Muscle of leg (tissue), 11 donors: ENCODE measurements around the gene GPR160. TPM values are rescaled to one million over a fixed set of nuclear protein-coding genes. Genes with fewer than 3 reads are reported as not detected.

Experiments
- DNase-seq: peaks from one replicate; pipeline ENCODE4 v3.0.0; 2013
- H3K27ac ChIP-seq: one replicate; pipeline ENCODE4 v1.5.1; 2013; ENCODE audit warnings: mild to moderate bottlenecking, low read length, control low read depth
- H3K27me3 ChIP-seq: one replicate; pipeline ENCODE4 v1.6.1; 2013; ENCODE audit warnings: low read length; ENCODE audit not compliant: control insufficient read depth, insufficient read depth
- H3K36me3 ChIP-seq: one replicate; pipeline ENCODE4 v1.6.1; 2013; ENCODE audit warnings: low read length; ENCODE audit not compliant: control insufficient read depth, insufficient read depth
- H3K4me1 ChIP-seq: one replicate; pipeline ENCODE4 v1.6.1; 2013; ENCODE audit warnings: low read length; ENCODE audit not compliant: control insufficient read depth, insufficient read depth
- H3K4me3 ChIP-seq: one replicate; pipeline ENCODE4 v1.5.1; 2013; ENCODE audit warnings: low read length, control low read depth
- H3K9me3 ChIP-seq: replicated peaks from 2 replicates; pipeline ENCODE4 v1.6.1; 2013; ENCODE audit warnings: low read depth, low read length; ENCODE audit not compliant: control insufficient read depth
- WGBS: methylation state at CpG from one replicate; pipeline ENCODE4 v1.1.5; 2013; ENCODE audit warnings: missing lambda C conversion rate; ENCODE audit not compliant: insufficient coverage; 5-methylcytosine and 5-hydroxymethylcytosine counted together
- polyA plus RNA-seq, 8 donors: library from polyadenylated mRNA; unstranded; fragments of 120-200 nt; gene quantifications; one replicate each; pipeline versions ENCODE4 v1.2.1 to v1.2.3, GENCODE V29; 2013; ENCODE audit warnings: inconsistent platforms in 1 of 8, low replicate concordance in 1 of 8; ENCODE audit not compliant: insufficient read length in 8 of 8, insufficient read depth in 1 of 8
- total RNA-seq: library from RNA; stranded (reverse); fragments of 120-200 nt; gene quantifications from one replicate; pipeline ENCODE4 v1.2.4, GENCODE V29; 2013

GPR160 gene
- total and polyA plus RNA-seq, 9 donors = 1.2 to 14.0 (median 2.8) TPM

GRCh38 chr3:170023165-170023564 is 14.6 kb upstream of the GPR160 start:
- no peaks in the 10 kb centered on the region for H3K9me3 ChIP-seq
- no CpG with 5 or more reads among the region's 1 CpG for WGBS
- no peaks in the 10 kb centered on the region for H3K27me3 ChIP-seq
- H3K4me3 ChIP-seq = no peak overlapping the region
- no peaks in the 10 kb centered on the region for H3K4me1 ChIP-seq
- no peak overlapping the region for H3K27ac ChIP-seq
- no peak for DNase-seq
- no peaks in the 10 kb centered on the region for H3K36me3 ChIP-seq

- Histone ChIP-seq H3K27ac (no peak overlapping the region), H3K36me3 (no peaks in the 10 kb centered on the region), H3K4me3 (no peak overlapping the region), H3K4me1 (no peaks in the 10 kb centered on the region), H3K27me3 (no peaks in the 10 kb centered on the region), H3K9me3 (no peaks in the 10 kb centered on the region)
- no CpG with 5 or more reads among the region's 4 CpGs for WGBS
- no peak for DNase-seq
Measured at GRCh38 chr3:170024581-170024980, 13.2 kb upstream of the GPR160 start.

- no peaks in the 10 kb centered on the region for H3K36me3 ChIP-seq
- H3K9me3 ChIP-seq = no peaks in the 10 kb centered on the region
- H3K27me3 ChIP-seq = no peaks in the 10 kb centered on the region
- no peaks in the 10 kb centered on the region for H3K4me1 ChIP-seq
- no peak overlapping the region for H3K27ac ChIP-seq
- WGBS = 52% methylated on average over 3 of the region's 4 CpGs
- no peak for DNase-seq
- H3K4me3 ChIP-seq = no peak overlapping the region
Measured at GRCh38 chr3:170027233-170028102, 10.3 kb upstream of the GPR160 start.

- no peaks in the 10 kb centered on the region for H3K9me3 ChIP-seq
- no peak for DNase-seq
- no peaks in the 10 kb centered on the region for H3K36me3 ChIP-seq
- H3K4me1 ChIP-seq = peaks cover 4% of the 10 kb centered on the region
- H3K4me3 ChIP-seq = no peak overlapping the region
- H3K27ac ChIP-seq = no peak overlapping the region
- WGBS = 75% methylated on average over 5 of the region's 8 CpGs
- peaks cover 13% of the 10 kb centered on the region for H3K27me3 ChIP-seq
Measured at GRCh38 chr3:170033489-170033888, 4.3 kb upstream of the GPR160 start.

- peaks cover 28% of the 10 kb centered on the region for H3K27me3 ChIP-seq
- H3K27ac ChIP-seq = no peak overlapping the region
- no peak for DNase-seq
- H3K4me3 ChIP-seq = peak overlapping the region; percentile 37
- no peaks in the 10 kb centered on the region for H3K36me3 ChIP-seq
- 5% methylated on average over 47 of the region's 51 CpGs for WGBS
- peaks cover 8% of the 10 kb centered on the region for H3K4me1 ChIP-seq
- H3K9me3 ChIP-seq = no peaks in the 10 kb centered on the region
Measured at GRCh38 chr3:170038434-170039110, 777 bp downstream of the GPR160 start.

GRCh38 chr3:170040418-170040817 is 2.6 kb downstream of the GPR160 start:
- 10% methylated on average over 2 of the region's 8 CpGs for WGBS

GRCh38 chr3:170043506-170043905 is 5.7 kb downstream of the GPR160 start:
- peaks cover 16% of the 10 kb centered on the region for H3K27me3 ChIP-seq
- WGBS = 5% methylated on average over 4 of the region's 7 CpGs
- no peaks in the 10 kb centered on the region for H3K36me3 ChIP-seq
- H3K4me1 ChIP-seq = peaks cover 5% of the 10 kb centered on the region
- no peak overlapping the region for H3K27ac ChIP-seq
- H3K4me3 ChIP-seq = no peak overlapping the region
- no peak for DNase-seq
- H3K9me3 ChIP-seq = no peaks in the 10 kb centered on the region

More at GRCh38 chr3:170040418-170040817, 2.6 kb downstream of the GPR160 start:
- Histone ChIP-seq H3K27ac (no peak overlapping the region), H3K4me1 (peaks cover 9% of the 10 kb centered on the region), H3K36me3 (no peaks in the 10 kb centered on the region), H3K27me3 (peaks cover 28% of the 10 kb centered on the region), H3K9me3 (no peaks in the 10 kb centered on the region), H3K4me3 (no peak overlapping the region)
- DNase-seq = no peak

GRCh38 chr3:170044271-170044670 is 6.5 kb downstream of the GPR160 start:
- no peak overlapping the region for H3K4me3 ChIP-seq

GRCh38 chr3:170044795-170045244 is 7.0 kb downstream of the GPR160 start:
- Histone ChIP-seq H3K4me3 (no peak overlapping the region), H3K27me3 (peaks cover 5% of the 10 kb centered on the region), H3K9me3 (no peaks in the 10 kb centered on the region), H3K36me3 (no peaks in the 10 kb centered on the region), H3K4me1 (peaks cover 7% of the 10 kb centered on the region), H3K27ac (peak overlapping the region; percentile 53)
- WGBS = 78% methylated on average over 7 of the region's 8 CpGs
- peak; percentile 69 for DNase-seq

More at GRCh38 chr3:170044271-170044670, 6.5 kb downstream of the GPR160 start:
- H3K27me3 ChIP-seq = peaks cover 8% of the 10 kb centered on the region
- no peaks in the 10 kb centered on the region for H3K36me3 ChIP-seq
- peak overlapping the region; percentile 53 for H3K27ac ChIP-seq
- DNase-seq = peak; percentile 57
- H3K9me3 ChIP-seq = no peaks in the 10 kb centered on the region
- peaks cover 2% of the 10 kb centered on the region for H3K4me1 ChIP-seq
- WGBS = 80% methylated on average over 1 of the region's 8 CpGs
